IPS-NIHi7 (cell line): Measurements from ENCODE around the gene GOLGA6L4.
"Not testable (repeated sequence)": the region's sequence is repeated elsewhere in the genome, so short reads cannot be mapped to it uniquely, and the experiment has no call there.

Experiments
- DNase-seq: peaks from one replicate; pipeline ENCODE4 v3.0.0; 2012; ENCODE audit warnings: mixed read lengths; ENCODE audit errors: extremely low spot score

The GOLGA6L4 gene

GRCh38 chr15:84235573-84235972 is at the start of gene GOLGA6L4:
Gene GOLGA6L4 (plus strand): TSS chr15:84235773. CDS start chr15:84235835, 62 bp downstream.
- DNase-seq: not testable (repeated sequence)

GRCh38 chr15:84192982-84193381 is 42.6 kb upstream of the GOLGA6L4 start:
- DNase-seq: not testable (repeated sequence)

- DNase-seq: not testable (repeated sequence)
These were observed 40.0 kb upstream of the GOLGA6L4 start for GRCh38 chr15:84195603-84196002.

GRCh38 chr15:84196530-84197188 is 38.9 kb upstream of the GOLGA6L4 start:
- DNase-seq: not testable (repeated sequence)

GRCh38 chr15:84199865-84200264 is 35.7 kb upstream of the GOLGA6L4 start:
- DNase-seq: not testable (repeated sequence)

GRCh38 chr15:84246441-84246840 is 10.9 kb downstream of the GOLGA6L4 start:
- not testable (repeated sequence) for DNase-seq
